Measurements from ENCODE around the gene GALNT14.

- TF ChIP-seq ZNF8 (CRISPR knock-in tag; IDR thresholded peaks at IDR 0.05) (no peak), PATZ1 (CRISPR knock-in tag; IDR thresholded peaks at IDR 0.05; ENCODE audit: borderline replicate concordance) (no peak), ZNF565 (CRISPR knock-in tag; conservative IDR thresholded peaks at IDR 0.05; ENCODE audit: low read depth) (no peak)
Measured at GRCh38 chr2:30959653-30960052, 178.6 kb downstream of the GALNT14 start.
